GM12874 (cell line): Measurements from ENCODE around the gene SSUH2.

ENCODE experiments used
- TF ChIP-seq, protein P1 (sequence below): IDR thresholded peaks from 2 replicates; pipeline ENCODE4 v1.5.1; 2011; ENCODE audit warnings: low read depth, mild to moderate bottlenecking, control low read depth, low read length, moderate library complexity; ENCODE audit not compliant: insufficient read depth

The SSUH2 gene

DNA sequence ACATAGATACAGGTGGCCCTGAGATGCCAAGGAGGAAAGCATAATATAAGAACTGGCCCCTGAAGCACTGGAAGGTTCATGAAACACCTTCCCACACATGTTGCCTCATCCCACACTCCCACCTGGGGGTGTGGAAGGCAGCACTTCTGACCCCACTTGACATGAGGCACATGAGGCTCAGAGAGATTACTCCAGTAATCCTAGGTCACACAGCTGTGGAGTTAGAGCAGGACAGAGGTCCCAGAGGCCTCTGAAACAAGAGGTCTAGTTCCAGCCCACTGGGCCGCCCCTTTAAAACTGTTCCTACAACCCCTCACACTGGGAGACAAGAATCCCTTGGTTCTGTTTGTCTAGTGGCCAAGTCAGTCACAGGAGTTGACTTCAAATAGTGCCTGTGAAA lies 7.2 kb downstream of the SSUH2 start:
- TF ChIP-seq, protein P1, sequence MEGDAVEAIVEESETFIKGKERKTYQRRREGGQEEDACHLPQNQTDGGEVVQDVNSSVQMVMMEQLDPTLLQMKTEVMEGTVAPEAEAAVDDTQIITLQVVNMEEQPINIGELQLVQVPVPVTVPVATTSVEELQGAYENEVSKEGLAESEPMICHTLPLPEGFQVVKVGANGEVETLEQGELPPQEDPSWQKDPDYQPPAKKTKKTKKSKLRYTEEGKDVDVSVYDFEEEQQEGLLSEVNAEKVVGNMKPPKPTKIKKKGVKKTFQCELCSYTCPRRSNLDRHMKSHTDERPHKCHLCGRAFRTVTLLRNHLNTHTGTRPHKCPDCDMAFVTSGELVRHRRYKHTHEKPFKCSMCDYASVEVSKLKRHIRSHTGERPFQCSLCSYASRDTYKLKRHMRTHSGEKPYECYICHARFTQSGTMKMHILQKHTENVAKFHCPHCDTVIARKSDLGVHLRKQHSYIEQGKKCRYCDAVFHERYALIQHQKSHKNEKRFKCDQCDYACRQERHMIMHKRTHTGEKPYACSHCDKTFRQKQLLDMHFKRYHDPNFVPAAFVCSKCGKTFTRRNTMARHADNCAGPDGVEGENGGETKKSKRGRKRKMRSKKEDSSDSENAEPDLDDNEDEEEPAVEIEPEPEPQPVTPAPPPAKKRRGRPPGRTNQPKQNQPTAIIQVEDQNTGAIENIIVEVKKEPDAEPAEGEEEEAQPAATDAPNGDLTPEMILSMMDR = no peak

DNA sequence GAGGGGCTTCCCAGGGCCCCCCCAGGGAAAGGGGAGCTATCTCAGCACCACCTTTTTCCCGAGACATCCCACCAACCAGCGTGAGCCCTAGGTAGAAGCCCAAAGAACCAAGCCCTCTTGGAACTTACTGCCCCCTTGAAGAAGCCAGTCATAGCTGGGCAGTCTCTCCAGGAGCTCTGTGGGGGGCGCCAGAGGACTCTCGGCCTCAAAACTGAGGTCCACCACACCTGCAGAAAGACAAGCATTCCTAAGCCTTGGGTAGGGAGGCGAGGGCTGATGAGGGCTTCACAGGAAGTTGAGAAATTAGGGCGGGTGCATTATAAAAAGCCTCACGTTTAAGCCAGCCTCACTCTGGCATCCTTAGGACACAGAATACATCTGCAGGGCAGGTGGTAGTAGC lies 9.0 kb downstream of the SSUH2 start:
- TF ChIP-seq, protein P1 = no peak

DNA sequence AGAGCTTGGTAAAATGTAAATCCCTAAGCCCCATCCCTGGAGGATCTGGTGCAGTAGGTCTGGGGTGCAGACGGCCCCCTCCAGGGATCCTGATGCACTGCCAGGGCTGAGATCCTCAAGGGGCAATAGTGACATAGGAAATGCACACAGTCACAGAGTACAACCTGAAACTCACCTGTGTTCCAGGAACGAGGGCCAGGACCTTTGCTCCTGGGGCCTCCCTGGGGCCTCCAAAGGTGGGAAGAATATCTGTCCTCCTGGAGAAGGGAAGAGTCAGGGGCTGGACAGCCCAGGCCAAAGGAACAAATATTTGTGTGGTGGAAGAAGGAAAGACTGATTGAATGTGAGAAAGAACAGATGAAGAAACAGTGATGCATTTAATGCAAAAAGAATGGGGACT lies 9.5 kb downstream of the SSUH2 start:
- TF ChIP-seq, protein P1 = no peak

DNA sequence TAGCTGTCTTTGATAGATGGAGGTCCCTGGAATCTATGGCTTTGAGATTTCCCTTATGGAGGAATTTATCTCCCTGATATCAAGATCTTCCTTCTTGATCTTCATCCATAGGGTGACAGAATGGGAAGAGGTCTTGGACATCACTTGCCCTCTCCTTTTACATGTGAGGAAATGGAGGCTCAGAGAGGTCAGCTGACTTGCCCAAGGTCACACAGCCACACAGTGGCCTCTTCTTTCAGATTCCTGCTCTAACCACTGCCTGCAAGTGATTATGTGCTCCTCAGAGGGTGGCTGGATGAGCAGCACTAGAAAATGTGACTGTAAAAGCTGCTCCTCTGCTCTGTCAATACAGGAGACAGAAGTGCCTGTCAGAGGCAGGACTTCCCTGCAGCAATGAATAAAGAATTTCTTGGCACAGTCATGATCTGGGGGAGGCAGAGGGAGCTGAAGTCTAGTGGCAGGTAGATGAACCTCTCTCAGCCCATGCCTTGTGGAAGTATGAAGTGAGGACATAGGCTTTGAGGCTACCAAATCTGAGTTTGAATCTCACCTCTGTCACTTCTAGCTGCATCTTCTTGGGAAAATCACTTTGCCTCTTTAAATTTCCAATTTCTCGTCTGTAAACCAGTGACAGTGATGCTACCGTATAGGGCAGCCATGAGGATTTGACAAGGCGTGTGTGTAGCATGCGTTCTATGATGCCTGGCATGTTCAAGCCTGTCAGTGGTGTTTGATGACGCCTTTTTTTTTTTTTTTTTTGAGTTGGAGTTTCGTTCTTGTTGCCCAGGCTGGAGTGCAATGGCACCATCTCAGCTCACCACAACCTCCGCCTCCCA lies 12.0 kb downstream of the SSUH2 start:
- TF ChIP-seq, protein P1 = no peak

DNA sequence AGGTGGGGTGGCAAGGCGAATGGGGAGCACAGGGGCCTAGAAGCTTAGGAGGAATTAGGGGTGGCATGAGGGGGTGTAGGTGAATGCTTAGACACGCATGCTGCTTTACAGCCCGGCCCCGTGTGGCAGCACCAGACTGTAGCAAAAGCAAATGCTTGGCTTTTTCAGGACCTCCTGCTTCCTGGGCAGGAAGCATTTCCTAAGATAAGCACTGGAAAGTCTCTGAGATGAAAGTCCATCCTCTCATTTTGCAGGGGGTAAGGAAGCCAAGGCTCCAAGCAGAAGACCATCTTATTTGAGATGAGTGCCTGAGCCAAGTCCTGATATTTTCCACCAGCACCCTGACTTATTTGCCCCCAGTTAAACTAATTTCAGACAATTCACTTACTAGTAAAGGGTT lies 12.9 kb downstream of the SSUH2 start:
- TF ChIP-seq, protein P1 = no peak

DNA sequence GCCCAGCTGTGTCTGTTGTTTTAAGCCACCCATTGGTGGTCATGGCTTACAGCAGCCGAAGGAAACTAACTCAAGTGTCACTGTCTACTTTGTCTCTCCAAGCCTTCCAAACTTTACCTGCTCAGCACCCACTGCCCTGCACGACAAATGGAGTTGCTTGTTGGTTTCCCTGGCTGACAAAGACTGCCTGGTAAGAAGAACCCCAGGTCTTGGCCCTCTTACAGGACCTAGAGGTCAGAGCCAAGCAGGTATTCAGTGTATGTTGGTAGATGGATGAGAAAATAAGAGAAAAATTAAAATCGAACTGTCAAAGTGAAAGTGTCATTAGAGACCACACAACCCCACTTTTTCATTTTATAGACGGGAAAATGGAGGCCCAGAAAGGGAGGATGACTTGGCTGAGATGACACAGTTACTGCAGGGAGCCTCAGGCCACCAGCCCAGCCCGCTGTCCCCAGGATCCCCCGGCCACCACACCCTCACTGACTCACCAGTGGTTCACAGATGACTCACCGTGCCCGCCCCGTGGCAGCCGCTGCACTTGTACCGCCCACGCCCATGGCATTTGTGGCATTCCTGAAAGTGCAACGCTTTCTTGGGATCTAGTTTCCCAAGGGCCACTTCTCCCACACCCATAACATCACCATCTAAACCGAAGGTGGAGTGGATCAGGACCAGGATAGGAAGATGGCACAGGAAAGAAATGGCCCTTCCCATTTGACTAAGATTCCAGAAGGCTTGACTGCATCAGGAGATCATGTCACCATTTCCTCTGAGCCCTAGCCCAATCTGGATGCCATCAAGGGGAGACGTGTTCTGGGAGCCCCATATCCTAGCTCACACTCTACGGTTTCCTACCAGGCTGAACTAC lies 15.2 kb downstream of the SSUH2 start:
- TF ChIP-seq, protein P1 = no peak

DNA sequence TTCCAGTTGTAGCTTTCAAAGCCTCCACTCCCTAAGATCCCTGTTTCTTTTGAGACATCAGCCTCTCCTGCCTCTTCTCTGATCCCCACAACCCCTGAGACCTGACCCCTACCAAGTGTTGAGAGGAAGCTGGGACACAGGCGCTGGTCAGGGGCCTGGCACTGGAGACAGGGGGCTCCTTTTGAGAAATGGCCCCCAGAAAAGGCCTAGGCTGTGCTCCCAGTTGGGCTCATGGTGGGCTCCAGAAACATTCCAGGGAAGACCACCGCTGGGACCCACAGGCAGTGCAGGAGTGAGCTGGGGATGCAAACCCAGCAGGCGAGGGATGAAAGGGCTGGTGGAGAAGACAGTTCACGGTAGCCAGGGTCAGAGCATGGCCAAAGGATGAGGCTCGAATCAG lies 16.6 kb downstream of the SSUH2 start:
- TF ChIP-seq, protein P1 = no peak
